HPDE6-E6E7 (cell line): ENCODE results near the gene SMDT1.
"Not testable (repeated sequence)": the region's sequence is repeated elsewhere in the genome, so short reads cannot be mapped to it uniquely, and the experiment has no call there.

Experiments used
- DNase-seq: peaks from one replicate; pipeline ENCODE4 v3.0.0; 2011; ENCODE audit warnings: missing footprints; ENCODE audit errors: extremely low spot score

Gene SMDT1

GRCh38 chr22:42111798-42112197 lies 32.3 kb downstream of the SMDT1 start:
- no peak for DNase-seq

GRCh38 chr22:42112793-42113192 lies 33.3 kb downstream of the SMDT1 start:
- not testable (repeated sequence) for DNase-seq

- DNase-seq = no peak
Observed at GRCh38 chr22:42114721-42115120, 35.2 kb downstream of the SMDT1 start.

- not testable (repeated sequence) for DNase-seq
Observed at GRCh38 chr22:42115420-42115830, 35.9 kb downstream of the SMDT1 start.

- no peak for DNase-seq
Observed at GRCh38 chr22:42116848-42117424, 37.4 kb downstream of the SMDT1 start.

- DNase-seq = not testable (repeated sequence)
Observed at GRCh38 chr22:42120231-42121021, 40.9 kb downstream of the SMDT1 start.

GRCh38 chr22:42123529-42123928 lies 44.0 kb downstream of the SMDT1 start:
- DNase-seq = not testable (repeated sequence)

- no peak for DNase-seq
Observed at GRCh38 chr22:42127606-42128005, 48.1 kb downstream of the SMDT1 start.

- DNase-seq = not testable (repeated sequence)
Observed at GRCh38 chr22:42128007-42128406, 48.5 kb downstream of the SMDT1 start.

- peak; percentile 25 for DNase-seq
Observed at GRCh38 chr22:42128776-42129694, 49.5 kb downstream of the SMDT1 start.

- DNase-seq = not testable (repeated sequence)
Observed at GRCh38 chr22:42130182-42130581, 50.7 kb downstream of the SMDT1 start.

GRCh38 chr22:42130639-42131431 lies 51.3 kb downstream of the SMDT1 start, which contains the start of gene CYP2D6:
TSS of gene CYP2D6 (minus strand) at chr22:42130810. CDS start at chr22:42130791, 19 bp downstream.
- DNase-seq = not testable (repeated sequence)

- DNase-seq = no peak
Observed at GRCh38 chr22:42131562-42131961, 52.1 kb downstream of the SMDT1 start.

- DNase-seq = no peak
Observed at GRCh38 chr22:42132457-42132856, 53.0 kb downstream of the SMDT1 start.
